HPDE6-E6E7 (cell line): ENCODE results near the gene ATP6V0A1.
"Not testable (repeated sequence)": the region's sequence is repeated elsewhere in the genome, so short reads cannot be mapped to it uniquely, and the experiment has no call there.

Experiments
- DNase-seq: peaks from one replicate; pipeline ENCODE4 v3.0.0; 2011; ENCODE audit warnings: missing footprints; ENCODE audit errors: extremely low spot score

ATP6V0A1 gene

DNA sequence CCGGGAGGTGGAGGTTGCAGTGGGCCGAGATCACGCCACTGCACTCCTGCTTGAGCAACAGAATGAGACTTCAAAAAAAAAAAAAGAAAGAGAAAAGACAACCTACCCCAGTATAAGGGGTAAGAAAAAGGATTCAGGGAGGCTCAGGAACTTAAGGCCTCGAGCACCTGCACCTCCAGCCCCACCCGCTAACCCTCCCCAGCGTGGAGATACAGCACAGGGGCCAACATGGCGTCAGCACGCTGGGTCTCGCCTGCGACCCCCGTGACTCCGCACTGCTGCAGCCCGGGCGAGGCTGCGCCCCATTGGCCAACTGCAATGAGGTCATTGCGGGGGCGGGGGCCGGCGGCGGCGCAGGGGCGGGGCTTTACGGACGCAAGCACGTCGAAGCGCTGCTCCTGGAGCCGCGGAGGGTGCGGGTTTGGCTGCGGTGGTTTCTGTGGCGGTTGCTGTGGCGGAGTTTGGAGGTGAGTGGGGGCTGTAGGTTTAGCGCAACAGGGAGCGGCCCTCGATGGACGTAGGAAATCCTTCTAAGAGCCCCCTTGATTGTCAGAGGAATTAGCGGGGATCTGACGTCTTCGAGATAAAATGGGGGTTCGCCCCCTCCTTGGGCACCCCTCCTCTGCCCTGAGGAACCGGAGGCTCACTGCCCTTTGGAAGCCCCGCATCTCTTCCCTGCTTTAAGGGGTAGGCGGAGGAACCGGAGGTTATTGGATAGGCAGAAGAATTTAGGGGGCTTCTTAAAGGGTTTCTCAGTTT, at the start of gene ATP6V0A1:
Gene ATP6V0A1 (plus strand): TSS at position 382 of the 759 bp plus-strand sequence. CDS start 2,017 bp downstream, outside the sequence.
- DNase-seq, result peak; percentile 83

DNA sequence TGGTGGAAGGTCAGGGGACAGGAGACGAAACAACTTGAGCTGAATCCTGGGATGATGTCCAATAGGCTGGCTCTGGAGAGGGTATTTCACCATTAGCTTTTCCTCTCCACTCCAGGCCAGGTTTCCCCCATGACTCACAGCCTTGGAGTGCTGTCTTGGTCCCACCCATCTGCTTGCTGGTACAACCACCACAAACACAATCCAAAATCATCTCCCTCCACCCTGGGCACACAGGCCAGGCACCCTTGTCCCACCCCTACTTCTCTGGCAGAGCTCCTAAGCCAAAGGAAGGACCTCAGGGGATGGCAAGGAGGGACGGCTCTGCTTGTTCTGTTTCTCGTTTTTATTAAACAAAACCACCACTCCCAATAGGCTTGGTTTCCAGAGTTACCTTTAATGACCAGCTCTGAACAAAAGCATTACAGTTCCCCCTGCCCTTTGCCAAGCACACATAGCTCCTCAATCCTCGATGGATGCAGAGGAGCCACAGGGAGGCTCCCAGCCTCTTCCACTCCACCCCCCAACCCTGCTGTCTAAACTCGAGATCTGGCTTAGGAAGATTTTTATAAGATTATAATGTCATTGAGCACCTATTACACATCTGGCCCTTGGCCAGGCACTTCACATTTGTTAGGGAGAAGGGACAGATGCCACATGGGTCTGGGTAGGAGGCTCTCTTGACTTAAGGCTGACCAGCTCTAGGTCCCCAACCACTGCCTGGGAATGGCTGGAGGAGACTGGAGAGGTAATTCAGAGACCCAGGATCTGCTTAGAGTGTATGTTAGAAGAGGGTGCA, 49.0 kb upstream of the ATP6V0A1 start:
- DNase-seq, result peak; percentile 97

GRCh38 chr17:42410319-42410685, 48.4 kb upstream of the ATP6V0A1 start:
- no peak for DNase-seq

GRCh38 chr17:42411361-42411760, 47.3 kb upstream of the ATP6V0A1 start:
- no peak for DNase-seq

DNA sequence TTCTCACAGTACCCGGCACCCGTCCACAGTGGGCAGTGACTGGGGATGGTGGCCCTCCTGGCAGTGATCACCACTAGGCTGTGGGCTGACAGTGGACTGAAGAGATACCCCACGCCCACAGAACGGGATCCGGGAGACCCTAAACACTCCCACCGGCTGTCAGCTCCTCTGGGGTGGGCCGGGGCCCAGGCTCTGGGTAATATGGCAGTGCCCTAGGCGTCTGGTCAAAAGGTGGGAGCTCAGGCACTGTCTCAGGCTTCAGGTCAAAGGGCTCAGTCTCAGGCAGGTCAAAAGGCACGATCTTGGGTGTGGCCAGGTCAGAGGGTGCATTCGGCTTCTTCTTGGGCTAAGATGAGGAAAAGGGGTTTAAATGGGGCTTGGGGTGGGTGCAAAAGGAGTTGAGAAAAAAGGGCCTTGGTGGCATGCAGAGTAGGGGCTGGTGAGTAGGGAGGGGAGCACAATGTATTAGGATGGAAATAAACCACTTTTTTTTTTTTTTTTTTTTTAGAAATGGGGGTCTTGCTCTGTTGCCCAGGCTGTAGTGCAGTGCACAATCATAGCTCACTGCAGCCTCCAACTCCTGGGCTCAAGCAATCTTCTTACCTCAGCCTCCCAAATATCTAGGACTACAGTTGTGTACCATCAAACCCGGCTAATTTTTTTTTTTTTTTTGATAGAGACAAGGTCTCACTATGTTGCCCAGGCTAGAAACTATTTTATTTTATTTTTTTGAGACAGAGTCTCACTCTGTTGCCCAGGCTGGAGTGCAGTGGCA, 46.6 kb upstream of the ATP6V0A1 start:
- DNase-seq, result no peak

- DNase-seq, result no peak
Measured at GRCh38 chr17:42413464-42414040, 45.1 kb upstream of the ATP6V0A1 start.

GRCh38 chr17:42414704-42415409, 43.8 kb upstream of the ATP6V0A1 start:
- DNase-seq, result no peak

DNA sequence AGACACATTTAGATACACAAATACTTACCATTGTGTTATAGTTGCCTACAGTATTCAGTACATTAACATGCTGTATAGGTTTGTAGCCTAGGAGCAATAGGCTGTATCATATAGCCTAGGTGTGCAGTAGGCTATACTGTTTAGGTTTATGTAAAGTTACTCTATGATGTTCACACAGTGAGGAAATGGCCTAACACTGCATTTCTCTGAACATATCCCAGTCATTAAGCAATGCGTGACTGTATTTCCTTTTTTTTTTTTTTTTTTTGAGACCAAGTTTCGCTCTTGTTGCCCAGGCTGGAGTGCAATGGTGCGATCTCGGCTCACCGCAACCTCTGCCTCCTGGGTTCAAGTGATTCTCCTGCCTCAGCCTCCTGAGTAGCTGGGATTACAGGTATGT, 40.7 kb upstream of the ATP6V0A1 start:
- not testable (repeated sequence) for DNase-seq

DNA sequence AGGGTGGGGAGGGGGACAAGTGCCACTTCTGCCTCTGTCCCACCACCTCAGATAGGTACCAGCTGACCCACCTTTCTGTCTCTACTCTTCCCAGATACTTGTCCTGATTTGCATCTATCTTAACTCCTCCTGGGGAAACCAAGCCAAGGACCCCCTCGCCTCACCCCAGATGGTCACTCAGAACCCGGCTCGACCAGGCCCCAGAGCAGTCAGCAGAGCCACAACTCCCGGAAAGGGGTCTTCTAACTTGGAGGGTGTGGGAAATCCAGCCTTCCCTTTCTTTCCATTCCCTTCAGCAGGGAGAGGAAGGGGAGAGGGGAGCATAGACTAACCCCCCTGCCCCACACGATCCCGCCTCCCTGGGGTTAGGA, 37.6 kb upstream of the ATP6V0A1 start:
- DNase-seq, result no peak

DNA sequence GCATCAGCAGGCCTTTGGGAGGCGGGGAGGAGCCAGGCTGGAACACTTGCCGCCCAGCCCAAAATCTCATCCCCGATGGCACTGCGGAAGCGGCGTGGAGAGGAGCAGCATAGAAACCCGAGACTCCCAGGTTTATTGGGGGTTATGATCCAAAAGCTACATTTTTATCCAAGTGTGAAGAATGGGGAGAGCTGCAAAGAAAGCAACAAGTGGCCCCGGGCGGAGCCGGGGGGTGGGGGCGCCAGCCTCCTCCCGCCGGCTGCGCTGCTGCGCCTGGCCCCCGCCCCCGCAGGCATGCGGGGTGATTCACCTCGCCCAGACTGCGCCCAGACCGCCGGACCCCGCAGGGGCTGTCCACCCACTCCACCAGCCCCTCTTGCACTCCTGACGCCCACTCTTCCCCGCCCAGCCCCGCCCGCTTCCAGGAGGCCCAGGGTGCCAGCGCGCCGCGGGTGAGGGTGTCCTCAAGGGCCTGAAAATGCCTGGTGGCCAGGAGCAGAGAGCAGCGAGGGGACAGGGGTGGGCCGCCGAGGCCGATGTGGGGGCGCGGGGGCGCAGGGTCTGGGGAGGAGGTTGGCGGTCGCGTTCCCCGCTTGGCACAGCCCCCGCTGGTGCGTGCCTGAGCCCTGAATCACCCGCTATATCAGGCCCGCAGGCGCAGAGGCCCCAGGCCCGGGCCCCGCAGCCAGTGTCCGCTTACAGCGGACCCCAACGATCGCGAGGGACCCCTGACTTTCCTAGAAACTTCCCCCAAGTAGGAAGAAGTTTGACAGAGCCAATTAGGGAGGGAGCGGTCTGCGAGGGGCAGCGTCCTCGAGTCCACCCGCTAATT, 37.0 kb upstream of the ATP6V0A1 start:
- no peak for DNase-seq

- no peak for DNase-seq
Measured at GRCh38 chr17:42422412-42422957, 36.2 kb upstream of the ATP6V0A1 start.

- peak; percentile 95 for DNase-seq
Measured at GRCh38 chr17:42422958-42423712, 35.5 kb upstream of the ATP6V0A1 start, which contains the start of gene CAVIN1. TSS of gene CAVIN1 (minus strand) at chr17:42423256. CDS start at chr17:42423097, 159 bp downstream.

GRCh38 chr17:42423766-42424165, 34.9 kb upstream of the ATP6V0A1 start:
- no peak for DNase-seq

DNA sequence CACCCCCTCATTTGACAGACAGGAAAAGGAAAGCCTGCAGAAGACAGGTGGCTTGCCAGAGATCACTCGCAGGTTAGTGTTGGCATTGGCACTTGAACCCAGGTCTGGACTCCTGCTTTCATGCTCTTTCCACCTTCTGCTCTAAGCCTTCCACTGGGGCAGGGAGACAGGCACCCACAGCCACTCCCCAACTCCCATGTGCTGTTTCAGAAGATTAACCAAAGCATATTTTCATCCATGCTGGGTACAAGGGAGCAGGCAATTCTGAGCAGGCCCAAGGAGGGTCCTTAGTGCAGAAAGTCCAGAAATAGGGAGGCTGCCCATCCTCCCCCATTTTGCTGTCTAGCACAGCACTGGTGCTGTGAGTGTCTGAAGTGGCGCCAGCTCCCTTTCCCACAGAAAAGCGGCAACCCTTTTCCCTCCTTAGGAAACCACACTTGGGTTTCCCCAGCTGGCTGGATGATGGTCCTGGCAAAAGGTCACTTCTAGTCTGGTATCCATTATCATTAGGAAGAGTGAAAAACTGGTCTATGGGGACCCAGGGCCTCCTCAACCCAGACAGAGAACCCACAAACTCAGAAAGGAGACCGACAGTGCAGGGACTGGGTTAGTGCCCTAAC, 33.6 kb upstream of the ATP6V0A1 start:
- DNase-seq, result no peak

DNA sequence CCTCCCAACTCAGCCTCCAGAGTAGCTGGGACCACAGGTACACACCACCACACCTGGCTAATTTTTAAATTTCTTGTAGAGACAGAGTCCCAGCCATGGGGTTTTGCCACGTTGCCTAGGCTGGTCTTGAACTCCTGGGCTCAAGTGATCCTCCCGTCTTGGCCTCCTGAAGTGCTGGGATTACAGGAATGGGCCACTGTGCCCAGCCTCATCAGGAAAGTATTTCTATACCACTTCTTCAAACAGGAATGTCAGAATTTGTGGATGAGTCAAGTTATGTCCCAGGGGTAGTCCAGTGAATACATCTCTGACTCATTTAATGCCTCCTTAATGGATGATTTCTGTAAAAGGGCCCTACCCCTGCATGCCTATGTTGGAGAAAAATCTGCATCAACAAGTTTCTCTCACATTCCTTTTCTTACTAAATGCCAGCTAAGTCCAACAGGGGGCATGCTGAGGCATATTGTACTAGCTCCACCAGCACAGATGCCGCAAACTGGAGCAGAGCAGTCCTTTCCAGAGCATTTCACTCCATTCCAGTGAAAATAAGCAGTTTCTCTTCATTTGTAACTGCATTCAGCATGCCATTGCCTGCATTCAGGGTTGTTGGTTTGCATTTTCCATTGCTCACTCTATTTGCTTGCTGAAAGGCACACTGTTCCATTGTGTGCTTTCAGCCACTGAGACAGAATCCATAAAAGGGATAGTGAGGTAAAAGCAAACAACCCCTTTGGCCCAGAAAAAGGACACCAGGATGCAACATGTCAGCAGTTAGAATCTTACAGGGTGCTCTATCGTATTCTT, 30.3 kb upstream of the ATP6V0A1 start:
- peak; percentile 90 for DNase-seq

- DNase-seq, result no peak
Measured at GRCh38 chr17:42429726-42430447, 28.8 kb upstream of the ATP6V0A1 start.

- DNase-seq, result no peak
Measured at GRCh38 chr17:42431758-42432161, 26.9 kb upstream of the ATP6V0A1 start.
